ENCODE results near the gene MRPL53.

The MRPL53 gene

GRCh38 chr2:74458938-74459363, 13.5 kb downstream of the MRPL53 start:
- Histone ChIP-seq H3K4me3 (ENCODE audit: low read depth, low read length) (peak overlapping the region; percentile 97), H3K27ac (ENCODE audit: low read depth, low read length) (no peak overlapping the region), H3K9ac (ENCODE audit: low read depth, low read length) (peak overlapping the region; percentile 80), H3K9me3 (ENCODE audit: control insufficient read depth, insufficient read depth, low read length) (no peaks in the 10 kb centered on the region), H3K36me3 (ENCODE audit: control insufficient read depth, insufficient read depth, low read length) (peaks cover 15% of the 10 kb centered on the region), H3K27me3 (ENCODE audit: control insufficient read depth, insufficient read depth, low read length) (no peaks in the 10 kb centered on the region), H3K4me1 (ENCODE audit: control insufficient read depth, insufficient read depth, low read length) (peaks cover 10% of the 10 kb centered on the region)

GRCh38 chr2:74458132-74458937, 14.1 kb downstream of the MRPL53 start, which contains the start of gene WBP1:
TSS of gene WBP1 (plus strand) at chr2:74458438. CDS start at chr2:74458603, 165 bp downstream.
- peak within 1 kb of the TSS; percentile 97 for H3K4me3 ChIP-seq (ENCODE audit: low read depth, low read length)
- peak within 1 kb of the TSS; percentile 80 for H3K9ac ChIP-seq (ENCODE audit: low read depth, low read length)
- peaks cover 15% of the 10 kb centered on the region for H3K36me3 ChIP-seq (ENCODE audit: control insufficient read depth, insufficient read depth, low read length)
- H3K9me3 ChIP-seq (ENCODE audit: control insufficient read depth, insufficient read depth, low read length): no peaks in the 10 kb centered on the region
- H3K27ac ChIP-seq (ENCODE audit: low read depth, low read length): peak within 1 kb of the TSS; percentile 99
- H3K27me3 ChIP-seq (ENCODE audit: control insufficient read depth, insufficient read depth, low read length): no peaks in the 10 kb centered on the region
- peaks cover 10% of the 10 kb centered on the region for H3K4me1 ChIP-seq (ENCODE audit: control insufficient read depth, insufficient read depth, low read length)

GRCh38 chr2:74457549-74458131, 14.8 kb downstream of the MRPL53 start:
- no peaks in the 10 kb centered on the region for H3K9me3 ChIP-seq (ENCODE audit: control insufficient read depth, insufficient read depth, low read length)
- peak overlapping the region; percentile 78 for H3K9ac ChIP-seq (ENCODE audit: low read depth, low read length)
- peak overlapping the region; percentile 69 for H3K4me3 ChIP-seq (ENCODE audit: low read depth, low read length)
- peaks cover 8% of the 10 kb centered on the region; the same call in 1 of the 2 replicates for H3K36me3 ChIP-seq (ENCODE audit: control insufficient read depth, insufficient read depth, low read length)
- H3K4me1 ChIP-seq (ENCODE audit: control insufficient read depth, insufficient read depth, low read length): peaks cover 10% of the 10 kb centered on the region
- H3K27me3 ChIP-seq (ENCODE audit: control insufficient read depth, insufficient read depth, low read length): no peaks in the 10 kb centered on the region
- H3K27ac ChIP-seq (ENCODE audit: low read depth, low read length): peak overlapping the region; percentile 99

- H3K36me3 ChIP-seq (ENCODE audit: control insufficient read depth, insufficient read depth, low read length): peaks cover 3% of the 10 kb centered on the region; the same call in 1 of the 2 replicates
- H3K9me3 ChIP-seq (ENCODE audit: control insufficient read depth, insufficient read depth, low read length): no peaks in the 10 kb centered on the region
- peaks cover 10% of the 10 kb centered on the region for H3K4me1 ChIP-seq (ENCODE audit: control insufficient read depth, insufficient read depth, low read length)
- no peaks in the 10 kb centered on the region for H3K27me3 ChIP-seq (ENCODE audit: control insufficient read depth, insufficient read depth, low read length)
- peak overlapping the region; percentile 9 for H3K9ac ChIP-seq (ENCODE audit: low read depth, low read length)
- H3K4me3 ChIP-seq (ENCODE audit: low read depth, low read length): peak overlapping the region; percentile 69
- H3K27ac ChIP-seq (ENCODE audit: low read depth, low read length): peak overlapping the region; percentile 99
Observed at GRCh38 chr2:74457129-74457548, 15.3 kb downstream of the MRPL53 start.

- peak within 1 kb of the TSS; percentile 76 for H3K9ac ChIP-seq (ENCODE audit: low read depth, low read length)
- H3K36me3 ChIP-seq (ENCODE audit: control insufficient read depth, insufficient read depth, low read length): no peaks in the 10 kb centered on the region
- no peaks in the 10 kb centered on the region for H3K9me3 ChIP-seq (ENCODE audit: control insufficient read depth, insufficient read depth, low read length)
- peak within 1 kb of the TSS; percentile 24 for H3K27ac ChIP-seq (ENCODE audit: low read depth, low read length)
- H3K27me3 ChIP-seq (ENCODE audit: control insufficient read depth, insufficient read depth, low read length): no peaks in the 10 kb centered on the region
- peaks cover 10% of the 10 kb centered on the region for H3K4me1 ChIP-seq (ENCODE audit: control insufficient read depth, insufficient read depth, low read length)
- peak within 1 kb of the TSS; percentile 96 for H3K4me3 ChIP-seq (ENCODE audit: low read depth, low read length)
Observed at GRCh38 chr2:74454654-74455511, 17.6 kb downstream of the MRPL53 start, which contains the start of gene INO80B. TSS of gene INO80B (plus strand) at chr2:74455087. CDS start at chr2:74455117, 30 bp downstream.

GRCh38 chr2:74450570-74451190, 21.8 kb downstream of the MRPL53 start:
- Histone ChIP-seq H3K4me3 (ENCODE audit: low read depth, low read length) (no peak overlapping the region), H3K4me1 (ENCODE audit: control insufficient read depth, insufficient read depth, low read length) (0 out of 2 replicates have a peak, but pooled peaks cover 4% of the 10 kb centered on the region), H3K9ac (ENCODE audit: low read depth, low read length) (no peak overlapping the region)

GRCh38 chr2:74448771-74449170, 23.7 kb downstream of the MRPL53 start:
- H3K27ac ChIP-seq (ENCODE audit: low read depth, low read length): no peak overlapping the region

More at GRCh38 chr2:74450570-74451190, 21.8 kb downstream of the MRPL53 start:
- no peak overlapping the region for H3K27ac ChIP-seq (ENCODE audit: low read depth, low read length)
- H3K36me3 ChIP-seq (ENCODE audit: control insufficient read depth, insufficient read depth, low read length): no peaks in the 10 kb centered on the region
- no peaks in the 10 kb centered on the region for H3K9me3 ChIP-seq (ENCODE audit: control insufficient read depth, insufficient read depth, low read length)
- H3K27me3 ChIP-seq (ENCODE audit: control insufficient read depth, insufficient read depth, low read length): no peaks in the 10 kb centered on the region

GRCh38 chr2:74447230-74447999, 25.1 kb downstream of the MRPL53 start:
- no peaks in the 10 kb centered on the region for H3K36me3 ChIP-seq (ENCODE audit: control insufficient read depth, insufficient read depth, low read length)
- no peak overlapping the region for H3K9ac ChIP-seq (ENCODE audit: low read depth, low read length)
- no peaks in the 10 kb centered on the region for H3K4me1 ChIP-seq (ENCODE audit: control insufficient read depth, insufficient read depth, low read length)
- H3K27ac ChIP-seq (ENCODE audit: low read depth, low read length): no peak overlapping the region
- H3K9me3 ChIP-seq (ENCODE audit: control insufficient read depth, insufficient read depth, low read length): no peaks in the 10 kb centered on the region
- no peaks in the 10 kb centered on the region; the same call in 1 of the 2 replicates for H3K27me3 ChIP-seq (ENCODE audit: control insufficient read depth, insufficient read depth, low read length)
- H3K4me3 ChIP-seq (ENCODE audit: low read depth, low read length): no peak overlapping the region

More at GRCh38 chr2:74448771-74449170, 23.7 kb downstream of the MRPL53 start:
- no peak overlapping the region for H3K4me3 ChIP-seq (ENCODE audit: low read depth, low read length)
- H3K9me3 ChIP-seq (ENCODE audit: control insufficient read depth, insufficient read depth, low read length): no peaks in the 10 kb centered on the region
- no peaks in the 10 kb centered on the region for H3K4me1 ChIP-seq (ENCODE audit: control insufficient read depth, insufficient read depth, low read length)
- no peaks in the 10 kb centered on the region for H3K36me3 ChIP-seq (ENCODE audit: control insufficient read depth, insufficient read depth, low read length)
- no peak overlapping the region for H3K9ac ChIP-seq (ENCODE audit: low read depth, low read length)
- no peaks in the 10 kb centered on the region; the same call in 1 of the 2 replicates for H3K27me3 ChIP-seq (ENCODE audit: control insufficient read depth, insufficient read depth, low read length)

GRCh38 chr2:74444498-74445318, 27.8 kb downstream of the MRPL53 start:
- Histone ChIP-seq H3K9ac (ENCODE audit: low read depth, low read length) (no peak overlapping the region), H3K36me3 (ENCODE audit: control insufficient read depth, insufficient read depth, low read length) (no peaks in the 10 kb centered on the region), H3K4me1 (ENCODE audit: control insufficient read depth, insufficient read depth, low read length) (peaks cover under 1% of the 10 kb centered on the region; the same call in 1 of the 2 replicates), H3K27ac (ENCODE audit: low read depth, low read length) (no peak overlapping the region), H3K4me3 (ENCODE audit: low read depth, low read length) (no peak overlapping the region), H3K27me3 (ENCODE audit: control insufficient read depth, insufficient read depth, low read length) (no peaks in the 10 kb centered on the region; the same call in 1 of the 2 replicates), H3K9me3 (ENCODE audit: control insufficient read depth, insufficient read depth, low read length) (no peaks in the 10 kb centered on the region)

Measured in HUES48 (cell line).